ENCODE data around the gene CAMK2N1. TPM values are rescaled to one million over a fixed set of nuclear protein-coding genes. Genes with fewer than 3 reads are reported as not detected.

CAMK2N1 gene
- total and polyA plus RNA-seq, 8 donors, result 17.9 to 91.0 (median 61.8) TPM

DNA sequence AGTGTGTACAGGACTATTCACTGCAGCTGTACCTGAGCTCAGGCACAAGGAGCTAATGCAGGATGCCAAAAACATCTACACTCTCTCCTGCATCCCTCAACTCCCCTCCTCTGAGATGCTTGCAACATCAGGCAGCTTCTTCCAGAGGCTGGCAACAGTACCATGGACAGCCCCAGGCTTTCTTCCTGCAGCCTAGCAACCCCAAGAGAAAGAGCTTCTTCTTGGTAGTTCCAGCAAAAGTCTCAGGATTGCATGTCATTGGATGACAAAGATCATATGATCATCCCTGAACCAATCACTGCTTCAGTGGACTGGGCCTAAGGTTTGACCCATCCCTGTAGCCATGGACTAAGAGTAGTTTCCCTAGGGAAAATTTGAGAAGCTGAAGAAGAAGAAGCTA, 46.7 kb downstream of the CAMK2N1 start:
- DNase-seq (peak in 1 of 4 donors; percentile 19), ATAC-seq (no peak)
- peaks cover 0 to 46% of the 10 kb centered on the region in 2 donors for H3K27me3 ChIP-seq
- no peaks in the 10 kb centered on the region for H3K36me3 ChIP-seq
- TF ChIP-seq, protein P1, sequence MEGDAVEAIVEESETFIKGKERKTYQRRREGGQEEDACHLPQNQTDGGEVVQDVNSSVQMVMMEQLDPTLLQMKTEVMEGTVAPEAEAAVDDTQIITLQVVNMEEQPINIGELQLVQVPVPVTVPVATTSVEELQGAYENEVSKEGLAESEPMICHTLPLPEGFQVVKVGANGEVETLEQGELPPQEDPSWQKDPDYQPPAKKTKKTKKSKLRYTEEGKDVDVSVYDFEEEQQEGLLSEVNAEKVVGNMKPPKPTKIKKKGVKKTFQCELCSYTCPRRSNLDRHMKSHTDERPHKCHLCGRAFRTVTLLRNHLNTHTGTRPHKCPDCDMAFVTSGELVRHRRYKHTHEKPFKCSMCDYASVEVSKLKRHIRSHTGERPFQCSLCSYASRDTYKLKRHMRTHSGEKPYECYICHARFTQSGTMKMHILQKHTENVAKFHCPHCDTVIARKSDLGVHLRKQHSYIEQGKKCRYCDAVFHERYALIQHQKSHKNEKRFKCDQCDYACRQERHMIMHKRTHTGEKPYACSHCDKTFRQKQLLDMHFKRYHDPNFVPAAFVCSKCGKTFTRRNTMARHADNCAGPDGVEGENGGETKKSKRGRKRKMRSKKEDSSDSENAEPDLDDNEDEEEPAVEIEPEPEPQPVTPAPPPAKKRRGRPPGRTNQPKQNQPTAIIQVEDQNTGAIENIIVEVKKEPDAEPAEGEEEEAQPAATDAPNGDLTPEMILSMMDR (IDR thresholded peaks at IDR 0.05), result no peak
- intact Hi-C loops (cut with DNase I), result no loop called here
- H3K4me3 ChIP-seq, result no peak overlapping the region
- no peak overlapping the region for H3K27ac ChIP-seq
- no peaks in the 10 kb centered on the region for H3K9me3 ChIP-seq
- no peaks in the 10 kb centered on the region for H3K4me1 ChIP-seq

DNA sequence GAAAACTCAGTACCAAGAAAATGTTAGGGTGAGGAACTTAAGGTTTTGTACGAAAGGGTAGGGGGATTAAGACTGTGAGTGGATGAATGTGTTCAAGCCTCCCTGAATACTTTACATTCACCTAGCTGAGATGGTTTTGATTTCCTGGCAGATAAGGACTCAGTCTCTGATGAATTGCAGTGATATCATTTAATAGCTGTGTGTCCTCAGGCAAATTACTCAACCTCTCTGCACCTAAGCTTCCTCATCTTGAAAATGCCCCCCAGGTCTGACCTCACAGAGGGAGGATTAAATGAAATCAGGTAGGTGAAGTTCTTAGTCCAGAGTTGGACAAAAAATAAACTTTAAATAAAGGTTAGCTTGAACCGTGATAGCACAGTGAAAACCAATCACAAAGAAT, 48.4 kb downstream of the CAMK2N1 start:
- H3K9me3 ChIP-seq, result no peaks in the 10 kb centered on the region
- H3K27ac ChIP-seq, result no peak overlapping the region
- no peaks in the 10 kb centered on the region for H3K4me1 ChIP-seq
- intact Hi-C loops (cut with DNase I), result no loop called here
- DNase-seq (no peak), ATAC-seq (no peak)
- peaks cover 0 to 57% of the 10 kb centered on the region in 2 donors for H3K27me3 ChIP-seq
- no peak overlapping the region for H3K4me3 ChIP-seq
- TF ChIP-seq, protein P1 (IDR thresholded peaks at IDR 0.05), result no peak
- no peaks in the 10 kb centered on the region for H3K36me3 ChIP-seq

DNA sequence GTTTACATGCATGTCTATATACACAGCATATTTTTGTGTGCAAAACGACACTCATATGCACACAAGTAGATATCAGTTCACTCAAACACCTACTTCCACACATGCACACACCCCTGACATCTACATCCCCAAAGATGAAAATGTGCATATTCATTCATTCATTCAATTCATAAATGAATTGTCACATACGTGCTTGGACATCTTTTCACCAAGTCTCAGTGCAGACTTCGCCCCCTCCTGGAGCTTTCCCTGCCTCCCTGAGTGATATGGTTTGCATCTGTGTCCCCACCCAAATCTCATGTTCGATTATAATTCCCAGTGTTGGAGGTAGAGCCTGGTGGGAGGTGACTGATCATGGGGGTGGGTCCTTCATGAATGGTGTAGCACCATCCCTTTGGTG, 53.1 kb downstream of the CAMK2N1 start:
- Histone ChIP-seq H3K27ac (no peak overlapping the region), H3K27me3 (peaks cover 0 to 71% of the 10 kb centered on the region in 2 donors), H3K36me3 (no peaks in the 10 kb centered on the region), H3K9me3 (no peaks in the 10 kb centered on the region), H3K4me3 (no peak overlapping the region), H3K4me1 (no peaks in the 10 kb centered on the region)
- DNase-seq (no peak), ATAC-seq (no peak)
- intact Hi-C loops (cut with DNase I), result no loop called here
- TF ChIP-seq, protein P1 (IDR thresholded peaks at IDR 0.05), result no peak

Other genes with a start within 250 kb of the CAMK2N1 start
- gene VWA5B1, start 195.3 kb downstream of the CAMK2N1 start, total RNA-seq, result under 1 TPM; 0.15 to 0.29 TPM
- gene VWA5B1, start 195.3 kb downstream of the CAMK2N1 start, polyA plus RNA-seq (ENCODE audit: insufficient read length in 6 of 6), result 1 to 10 TPM in 1 of 6 donors, under 1 TPM in 5; 0.66 to 1.2 (median 0.79) TPM
- gene MUL1, start 21.9 kb upstream of the CAMK2N1 start, total RNA-seq, result 10 to 100 TPM; 27.8 to 36.0 TPM
- 10 to 100 TPM; 22.0 to 26.2 (median 24.2) TPM for gene MUL1, start 21.9 kb upstream of the CAMK2N1 start, polyA plus RNA-seq (ENCODE audit: insufficient read length in 6 of 6)
- gene FAM43B, start 66.4 kb upstream of the CAMK2N1 start, total RNA-seq, result 1 to 10 TPM in 1 of 2 donors, under 1 TPM in 1; 0.73 to 1.1 TPM
- under 1 TPM; 0.41 to 0.88 (median 0.64) TPM for gene FAM43B, start 66.4 kb upstream of the CAMK2N1 start, polyA plus RNA-seq (ENCODE audit: insufficient read length in 6 of 6)
- 10 to 100 TPM in 1 of 2 donors, 1 to 10 TPM in 1; 2.2 to 12.2 TPM for gene CDA, start 102.9 kb upstream of the CAMK2N1 start, total RNA-seq
- gene CDA, start 102.9 kb upstream of the CAMK2N1 start, polyA plus RNA-seq (ENCODE audit: insufficient read length in 6 of 6), result 1 to 10 TPM in 1 of 6 donors, under 1 TPM in 5; 0.36 to 1.5 (median 0.56) TPM
- gene PINK1, start 147.2 kb upstream of the CAMK2N1 start, total RNA-seq, result 10 to 100 TPM; 39.1 to 56.3 TPM
- 10 to 100 TPM; 28.6 to 39.0 (median 33.8) TPM for gene PINK1, start 147.2 kb upstream of the CAMK2N1 start, polyA plus RNA-seq (ENCODE audit: insufficient read length in 6 of 6)
- gene DDOST, start 175.2 kb upstream of the CAMK2N1 start, total RNA-seq, result 100 to 1,000 TPM; 211 to 246 TPM
- gene DDOST, start 175.2 kb upstream of the CAMK2N1 start, polyA plus RNA-seq (ENCODE audit: insufficient read length in 6 of 6), result 100 to 1,000 TPM; 189 to 212 (median 201) TPM
- 1 to 10 TPM; 4.1 to 4.5 TPM for gene KIF17, start 231.8 kb upstream of the CAMK2N1 start, total RNA-seq
- 10 to 100 TPM in 1 of 6 donors, 1 to 10 TPM in 5; 5.3 to 12.1 (median 8.5) TPM for gene KIF17, start 231.8 kb upstream of the CAMK2N1 start, polyA plus RNA-seq (ENCODE audit: insufficient read length in 6 of 6)
- 1 to 10 TPM in 1 of 2 donors, under 1 TPM in 1; 0.12 to 1.8 TPM for gene SH2D5, start 246.5 kb upstream of the CAMK2N1 start, total RNA-seq
- under 1 TPM in 5 of 6 donors, not detected in 1; 0.06 to 0.21 (median 0.08) TPM for gene SH2D5, start 246.5 kb upstream of the CAMK2N1 start, polyA plus RNA-seq (ENCODE audit: insufficient read length in 6 of 6)